Measurements from ENCODE around the gene CD276. TPM values are rescaled to one million over a fixed set of nuclear protein-coding genes. Genes with fewer than 3 reads are reported as not detected.

The CD276 gene
- total RNA-seq, 5 donors from 2014 or later (not counting 1 experiment from before 2014, with no cell fraction given): 0.66 to 0.76 (median 0.76) TPM; not detected in 2

DNA sequence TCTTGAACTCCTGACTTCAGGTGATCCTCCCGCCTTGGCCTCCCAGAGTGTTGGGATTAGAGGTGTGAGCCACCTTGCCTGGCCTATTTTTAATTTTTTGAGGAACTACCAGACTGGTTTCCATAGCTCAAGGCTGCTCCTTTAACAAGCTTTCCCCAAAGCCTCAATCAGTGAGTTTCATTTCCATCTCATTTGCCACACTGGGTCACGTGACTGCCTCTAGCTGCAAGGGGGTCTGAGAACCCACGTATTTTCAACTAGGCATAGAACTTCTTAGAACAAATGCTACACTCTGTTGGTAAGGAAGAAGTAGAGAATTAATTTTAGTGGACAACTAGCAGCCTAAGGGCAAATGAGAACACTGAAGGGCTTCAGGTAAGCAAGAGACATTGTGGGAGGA lies 3.1 kb upstream of the CD276 start:
- no peaks in the 10 kb centered on the region for H3K36me3 ChIP-seq (ENCODE audit: control insufficient read depth in 2 of 2, extremely low read depth in 1 of 2, insufficient read depth in 1 of 2, low read length in 1 of 2)
- ChIA-PET CTCF (interaction anchor here in 1 of 2 donors (0.9 kb wide), 1 partner anchor 18 kb away, joined by 3 read pairs; no protein-coding TSS in a partner anchor), POLR2A (no interaction called here)
- H3K4me3 Mint-ChIP-seq: no peak overlapping the region
- H3K27ac ChIP-seq (ENCODE audit: low read length): no peak overlapping the region
- H3K27me3 ChIP-seq (replicated peaks in 1 of 2; ENCODE audit: control insufficient read depth in 2 of 2, extremely low read depth in 1 of 2, insufficient read depth in 2 of 2, low read length in 1 of 2): peaks cover 3 to 53% of the 10 kb centered on the region in 2 experiments
- ATAC-seq (replicated peaks in 1 of 4): no peak
- no CpG with 5 or more reads among the region's 3 CpGs for WGBS (ENCODE audit: insufficient coverage)
- H3K36me3 Mint-ChIP-seq: no peaks in the 10 kb centered on the region
- H3K4me1 Mint-ChIP-seq: peaks cover 12 to 18% (median 13%) of the 10 kb centered on the region in 3 donors
- H3K27me3 Mint-ChIP-seq: peaks cover 46 to 49% of the 10 kb centered on the region in 2 donors
- H3K9me3 ChIP-seq: no peaks in the 10 kb centered on the region
- H3K27ac Mint-ChIP-seq: no peak overlapping the region
- no peak for DNase-seq
- peaks cover 0 to 15% of the 10 kb centered on the region in 2 experiments for H3K4me1 ChIP-seq (ENCODE audit: control insufficient read depth in 1 of 2, extremely low read depth in 1 of 2, insufficient read depth in 2 of 2, low read length in 2 of 2)
- no peaks in the 10 kb centered on the region for H3K9me3 Mint-ChIP-seq
- H3K4me3 ChIP-seq (ENCODE audit: control insufficient read depth in 1 of 2, extremely low read depth in 1 of 2, low read length in 1 of 2): no peak overlapping the region

DNA sequence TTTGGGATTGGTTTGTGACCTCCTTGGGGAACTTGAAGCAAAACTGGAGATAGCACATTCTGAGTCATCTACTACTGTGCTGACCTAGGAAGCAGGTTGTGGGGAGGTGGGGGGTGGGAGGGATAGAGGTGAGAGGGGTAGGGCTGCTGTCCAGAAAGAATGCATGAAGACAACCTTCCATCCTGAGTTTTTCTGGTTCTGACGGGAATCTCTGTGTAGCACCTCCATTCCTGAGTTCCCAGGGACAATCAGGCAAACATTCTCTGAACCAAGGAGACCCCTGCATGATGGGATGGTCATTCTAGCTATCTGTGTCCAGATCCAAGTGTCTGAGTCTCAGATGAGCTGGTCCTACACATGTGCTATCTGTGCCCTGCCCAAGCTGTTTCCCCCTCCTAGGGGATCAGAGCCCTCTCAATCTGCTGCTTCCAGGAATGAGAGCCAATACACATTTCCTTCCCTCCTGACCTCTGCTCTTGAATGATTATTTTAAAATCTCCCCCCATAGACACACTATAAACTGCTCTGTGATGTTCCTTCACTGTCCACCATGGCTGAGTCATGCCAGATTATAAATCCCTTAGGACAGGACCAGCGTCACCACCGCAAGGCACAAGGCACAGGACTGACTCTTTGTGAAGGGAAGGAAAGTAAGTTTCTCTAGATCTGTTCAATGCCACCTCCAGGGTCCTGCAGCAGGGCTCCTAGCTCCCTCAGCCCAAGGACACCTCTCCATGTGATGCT lies 2.2 kb upstream of the CD276 start:
- peaks cover 12 to 18% (median 13%) of the 10 kb centered on the region in 3 donors for H3K4me1 Mint-ChIP-seq
- H3K27me3 Mint-ChIP-seq: peaks cover 55 to 59% of the 10 kb centered on the region in 2 donors
- no peak overlapping the region for H3K4me3 Mint-ChIP-seq
- H3K9me3 Mint-ChIP-seq: no peaks in the 10 kb centered on the region
- H3K9me3 ChIP-seq: no peaks in the 10 kb centered on the region
- no peak for ATAC-seq (replicated peaks in 1 of 4)
- no peaks in the 10 kb centered on the region for H3K36me3 ChIP-seq (ENCODE audit: control insufficient read depth in 2 of 2, extremely low read depth in 1 of 2, insufficient read depth in 1 of 2, low read length in 1 of 2)
- WGBS (ENCODE audit: insufficient coverage): 100% methylated on average over 1 of the region's 3 CpGs
- peaks cover 0 to 15% of the 10 kb centered on the region in 2 experiments for H3K4me1 ChIP-seq (ENCODE audit: control insufficient read depth in 1 of 2, extremely low read depth in 1 of 2, insufficient read depth in 2 of 2, low read length in 2 of 2)
- no peaks in the 10 kb centered on the region for H3K36me3 Mint-ChIP-seq
- peaks cover 8 to 55% of the 10 kb centered on the region in 2 experiments for H3K27me3 ChIP-seq (replicated peaks in 1 of 2; ENCODE audit: control insufficient read depth in 2 of 2, extremely low read depth in 1 of 2, insufficient read depth in 2 of 2, low read length in 1 of 2)
- no peak overlapping the region for H3K4me3 ChIP-seq (ENCODE audit: control insufficient read depth in 1 of 2, extremely low read depth in 1 of 2, low read length in 1 of 2)
- no peak overlapping the region for H3K27ac ChIP-seq (ENCODE audit: low read length)
- ChIA-PET CTCF (no interaction called here), POLR2A (no interaction called here)
- no peak overlapping the region for H3K27ac Mint-ChIP-seq
- DNase-seq: no peak

DNA sequence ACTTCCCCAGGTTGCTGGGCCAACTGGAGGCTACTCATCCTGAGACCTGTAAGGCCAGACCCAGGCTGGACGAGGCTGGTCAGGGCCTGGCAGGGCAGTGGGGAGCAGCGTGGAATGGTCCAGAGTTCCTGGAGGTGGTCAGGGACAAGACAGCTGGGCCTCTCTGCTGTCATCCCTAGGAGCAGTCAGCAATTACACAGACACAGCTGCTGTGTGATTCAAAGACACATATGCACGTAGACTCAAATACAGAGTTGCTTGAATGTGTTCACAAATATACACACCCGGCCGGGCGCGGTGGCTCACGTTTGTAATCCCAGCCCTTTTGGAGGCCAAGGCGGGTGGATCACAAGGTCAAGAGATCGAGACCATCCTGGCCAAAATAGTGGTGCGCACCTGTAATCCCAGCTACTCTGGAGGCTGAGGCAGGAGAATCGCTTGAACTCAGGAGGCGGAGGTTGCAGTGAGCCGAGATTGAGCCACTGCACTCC lies 1.5 kb upstream of the CD276 start:
- Histone ChIP-seq H3K27me3 (replicated peaks in 1 of 2; ENCODE audit: control insufficient read depth in 2 of 2, extremely low read depth in 1 of 2, insufficient read depth in 2 of 2, low read length in 1 of 2) (peaks cover 8 to 55% of the 10 kb centered on the region in 2 experiments), H3K9me3 (no peaks in the 10 kb centered on the region), H3K4me3 (ENCODE audit: control insufficient read depth in 1 of 2, extremely low read depth in 1 of 2, low read length in 1 of 2) (no peak overlapping the region), H3K36me3 (ENCODE audit: control insufficient read depth in 2 of 2, extremely low read depth in 1 of 2, insufficient read depth in 1 of 2, low read length in 1 of 2) (no peaks in the 10 kb centered on the region), H3K27ac (ENCODE audit: low read length) (no peak overlapping the region), H3K4me1 (ENCODE audit: control insufficient read depth in 1 of 2, extremely low read depth in 1 of 2, insufficient read depth in 2 of 2, low read length in 2 of 2) (peaks cover 0 to 15% of the 10 kb centered on the region in 2 experiments)
- Mint-ChIP-seq H3K4me1 (peaks cover 12 to 18% (median 13%) of the 10 kb centered on the region in 3 donors), H3K36me3 (no peaks in the 10 kb centered on the region), H3K27ac (no peak overlapping the region), H3K4me3 (peak overlapping the region in 1 of 3 donors; percentile 67), H3K27me3 (peaks cover 59 to 63% of the 10 kb centered on the region in 2 donors), H3K9me3 (no peaks in the 10 kb centered on the region)
- ChIA-PET POLR2A (no interaction called here), CTCF (no interaction called here)
- DNase-seq (no peak), ATAC-seq (replicated peaks in 1 of 4) (no peak)
- WGBS (ENCODE audit: insufficient coverage): 82% methylated on average over 11 of the region's 14 CpGs

DNA sequence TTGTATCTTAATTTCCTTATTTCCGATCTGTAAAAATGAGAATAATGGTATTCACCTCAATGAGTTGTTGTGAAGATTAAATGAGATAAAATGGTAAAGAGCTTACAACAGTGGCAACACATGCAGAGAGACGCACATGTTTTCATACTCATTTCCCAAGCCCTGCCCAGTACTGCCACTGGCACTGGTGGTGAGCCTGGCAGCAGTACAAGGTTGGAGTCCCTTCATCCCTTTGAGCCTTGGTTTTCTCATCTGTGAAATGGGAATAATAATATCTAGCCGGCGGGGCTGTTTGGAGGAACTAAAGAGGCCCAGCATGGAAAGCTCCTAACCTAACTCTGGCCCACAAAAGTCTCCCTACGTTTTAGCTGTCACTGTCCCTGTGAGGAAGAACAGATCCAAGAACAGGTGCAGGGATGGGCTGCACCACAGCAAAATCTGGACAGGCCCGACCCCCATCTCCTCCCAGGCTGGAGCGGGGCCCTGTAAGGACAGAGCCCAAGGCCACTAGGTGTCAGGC lies 866 bp upstream of the CD276 start:
- 79% methylated on average over 4 of the region's 7 CpGs for WGBS (ENCODE audit: insufficient coverage)
- Histone ChIP-seq H3K27ac (ENCODE audit: low read length) (no peak overlapping the region), H3K4me1 (ENCODE audit: control insufficient read depth in 1 of 2, extremely low read depth in 1 of 2, insufficient read depth in 2 of 2, low read length in 2 of 2) (peaks cover 0 to 15% of the 10 kb centered on the region in 2 experiments), H3K4me3 (ENCODE audit: control insufficient read depth in 1 of 2, extremely low read depth in 1 of 2, low read length in 1 of 2) (no peak overlapping the region), H3K9me3 (no peaks in the 10 kb centered on the region), H3K27me3 (replicated peaks in 1 of 2; ENCODE audit: control insufficient read depth in 2 of 2, extremely low read depth in 1 of 2, insufficient read depth in 2 of 2, low read length in 1 of 2) (peaks cover 8 to 57% of the 10 kb centered on the region in 2 experiments), H3K36me3 (ENCODE audit: control insufficient read depth in 2 of 2, extremely low read depth in 1 of 2, insufficient read depth in 1 of 2, low read length in 1 of 2) (no peaks in the 10 kb centered on the region)
- no peak overlapping the region for H3K27ac Mint-ChIP-seq
- CTCF ChIA-PET: interaction anchor here in 1 of 2 donors (0.6 to 1.1 kb wide), 3 partner anchors 22 to 1240 kb away, joined by 3 to 5 read pairs (median 3); no protein-coding TSS in a partner anchor
- DNase-seq: no peak
- H3K36me3 Mint-ChIP-seq: no peaks in the 10 kb centered on the region
- POLR2A ChIA-PET: no interaction called here
- peak overlapping the region; percentile 64 to 67 (median 67) for H3K4me3 Mint-ChIP-seq
- H3K4me1 Mint-ChIP-seq: peaks cover 12 to 18% (median 13%) of the 10 kb centered on the region in 3 donors
- H3K27me3 Mint-ChIP-seq: peaks cover 64 to 66% of the 10 kb centered on the region in 2 donors
- no peaks in the 10 kb centered on the region for H3K9me3 Mint-ChIP-seq
- ATAC-seq (replicated peaks in 1 of 4): no peak

DNA sequence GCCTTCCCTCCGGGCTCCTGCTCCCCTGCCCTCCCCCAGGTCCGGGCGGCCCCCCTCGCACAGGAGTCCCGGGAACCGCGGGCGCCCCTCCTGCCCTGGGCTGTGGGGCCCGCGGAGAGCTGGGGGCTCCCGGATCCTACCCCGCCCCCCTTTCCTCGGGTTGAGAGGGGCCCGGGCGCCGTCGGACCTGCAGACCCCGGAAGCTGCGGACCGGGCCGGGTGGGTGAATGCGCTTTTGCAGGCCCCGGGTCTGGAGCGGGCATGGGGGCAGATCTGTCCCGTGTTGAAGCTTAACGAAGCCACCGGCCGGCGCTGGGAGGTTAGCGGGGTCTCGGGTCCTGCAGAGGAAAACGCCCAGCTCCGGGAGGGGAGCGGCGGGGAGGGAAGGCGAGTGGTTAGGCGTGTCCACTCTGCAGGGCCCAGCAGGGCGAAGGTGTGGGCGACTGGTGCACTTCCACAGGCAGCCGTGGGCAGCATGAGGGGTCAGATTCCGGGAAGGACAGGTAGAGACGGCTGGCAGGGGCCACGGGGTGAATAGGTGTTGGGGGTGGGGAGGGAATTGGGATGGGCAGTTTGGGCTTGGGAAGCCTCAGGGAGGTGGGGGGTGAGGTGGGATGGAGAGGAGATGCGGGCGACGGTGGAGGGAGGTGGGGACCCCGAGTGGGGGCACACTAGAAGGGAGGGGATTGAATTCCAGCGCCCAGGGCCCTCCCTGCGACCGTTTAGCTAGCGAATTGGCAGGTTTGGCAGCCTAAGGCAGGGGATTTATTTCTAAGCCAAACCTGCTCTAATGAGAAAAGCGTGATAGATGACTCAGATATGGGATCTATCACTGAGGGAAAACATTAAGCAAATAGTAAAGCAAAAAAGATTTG lies 635 bp downstream of the CD276 start:
- Mint-ChIP-seq H3K27ac (no peak overlapping the region), H3K9me3 (no peaks in the 10 kb centered on the region), H3K36me3 (no peaks in the 10 kb centered on the region), H3K4me1 (peaks cover 12 to 18% (median 13%) of the 10 kb centered on the region in 3 donors), H3K4me3 (peak overlapping the region in 2 of 3 donors; percentile 35 to 77), H3K27me3 (peaks cover 57 to 63% of the 10 kb centered on the region in 2 donors)
- Histone ChIP-seq H3K4me3 (ENCODE audit: control insufficient read depth in 1 of 2, extremely low read depth in 1 of 2, low read length in 1 of 2) (no peak overlapping the region), H3K9me3 (no peaks in the 10 kb centered on the region), H3K27me3 (replicated peaks in 1 of 2; ENCODE audit: control insufficient read depth in 2 of 2, extremely low read depth in 1 of 2, insufficient read depth in 2 of 2, low read length in 1 of 2) (peaks cover 8 to 68% of the 10 kb centered on the region in 2 experiments), H3K27ac (ENCODE audit: low read length) (no peak overlapping the region), H3K36me3 (ENCODE audit: control insufficient read depth in 2 of 2, extremely low read depth in 1 of 2, insufficient read depth in 1 of 2, low read length in 1 of 2) (no peaks in the 10 kb centered on the region), H3K4me1 (ENCODE audit: control insufficient read depth in 1 of 2, extremely low read depth in 1 of 2, insufficient read depth in 2 of 2, low read length in 2 of 2) (peaks cover 0 to 15% of the 10 kb centered on the region in 2 experiments)
- ChIA-PET CTCF (interaction anchor here in 1 of 2 donors (0.7 kb wide), 1 partner anchor 382 kb away, joined by 3 read pairs; no protein-coding TSS in a partner anchor), POLR2A (no interaction called here)
- DNase-seq (no peak), ATAC-seq (replicated peaks in 1 of 4) (peak in 3 of 4 experiments; percentile 15 to 23 (median 16))
- WGBS (ENCODE audit: insufficient coverage): 15% methylated on average over 49 of the region's 52 CpGs

DNA sequence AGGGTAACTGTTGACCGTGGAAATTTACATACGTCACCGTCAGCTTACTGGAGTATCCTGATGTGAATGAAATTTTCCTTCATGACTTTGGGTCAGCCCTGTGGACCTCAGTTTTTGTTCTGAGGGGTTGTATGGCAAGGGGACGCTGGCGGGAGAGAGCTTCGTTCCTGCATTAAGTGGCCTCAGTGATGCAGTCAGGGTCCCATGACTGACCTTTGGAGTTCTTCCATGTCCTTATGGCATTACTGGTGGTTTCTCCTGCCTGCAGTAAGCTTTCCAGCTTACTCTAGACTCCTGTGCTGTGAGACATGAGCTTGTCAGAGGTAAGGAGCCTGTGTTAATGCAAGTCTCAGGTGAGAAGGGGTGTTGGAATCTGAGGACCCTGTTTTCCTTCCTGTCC lies 1.8 kb downstream of the CD276 start:
- H3K27ac ChIP-seq (ENCODE audit: low read length): no peak overlapping the region
- H3K27me3 ChIP-seq (replicated peaks in 1 of 2; ENCODE audit: control insufficient read depth in 2 of 2, extremely low read depth in 1 of 2, insufficient read depth in 2 of 2, low read length in 1 of 2): peaks cover 8 to 68% of the 10 kb centered on the region in 2 experiments
- POLR2A ChIA-PET: no interaction called here
- H3K4me1 Mint-ChIP-seq: peaks cover 12 to 18% (median 13%) of the 10 kb centered on the region in 3 donors
- peaks cover 0 to 15% of the 10 kb centered on the region in 2 experiments for H3K4me1 ChIP-seq (ENCODE audit: control insufficient read depth in 1 of 2, extremely low read depth in 1 of 2, insufficient read depth in 2 of 2, low read length in 2 of 2)
- ATAC-seq (replicated peaks in 1 of 4) (no peak), DNase-seq (no peak)
- CTCF ChIA-PET: interaction anchor here in 1 of 2 donors (1.2 kb wide), 1 partner anchor 13 kb away, joined by 3 read pairs; no protein-coding TSS in a partner anchor
- no peak overlapping the region for H3K27ac Mint-ChIP-seq
- no peaks in the 10 kb centered on the region for H3K9me3 ChIP-seq
- H3K4me3 Mint-ChIP-seq: peak overlapping the region in 1 of 3 donors; percentile 77
- H3K4me3 ChIP-seq (ENCODE audit: control insufficient read depth in 1 of 2, extremely low read depth in 1 of 2, low read length in 1 of 2): no peak overlapping the region
- H3K36me3 ChIP-seq (ENCODE audit: control insufficient read depth in 2 of 2, extremely low read depth in 1 of 2, insufficient read depth in 1 of 2, low read length in 1 of 2): no peaks in the 10 kb centered on the region
- H3K9me3 Mint-ChIP-seq: no peaks in the 10 kb centered on the region
- H3K27me3 Mint-ChIP-seq: peaks cover 55 to 63% of the 10 kb centered on the region in 2 donors
- no peaks in the 10 kb centered on the region for H3K36me3 Mint-ChIP-seq
- 85% methylated on average over 6 of the region's 6 CpGs for WGBS (ENCODE audit: insufficient coverage)

All from T-cell (primary cell).